Activated B cell treated with CpG ODN at 0.5 μM for 24 hours (primary cell): Measurements from ENCODE around the gene ETFBKMT. TPM values are rescaled to one million over a fixed set of nuclear protein-coding genes. Genes with fewer than 3 reads are reported as not detected.
A peak's percentile ranks its signal among the peaks of the same experiment; 100 is the strongest.
"Not testable (repeated sequence)": the region's sequence is repeated elsewhere in the genome, so short reads cannot be mapped to it uniquely, and the experiment has no call there.

Experiments
- ATAC-seq: fragments of 200-7000 bp; cut with Tn5 transposase; one replicate; pipeline ENCODE4 v1.10.0; 2021; ENCODE audit warnings: low read depth, mild to moderate bottlenecking, moderate library complexity
- CTCF ChIA-PET: fragments of 350-600 bp; sonication (Branson Sonifier 250); formaldehyde crosslinking; loops from one replicate; lab custom pipeline; 2021; ENCODE audit warnings: antibody characterized with exemption; lab: Charles Lee
- POLR2A ChIA-PET: fragments of 350-600 bp; sonication (Branson Sonifier 250); formaldehyde crosslinking; loops from one replicate; lab custom pipeline; 2021; ENCODE audit warnings: antibody characterized with exemption; lab: Charles Lee
- DNase-seq: peaks from one replicate; pipeline ENCODE4 v3.0.0; 2022
- H3K27ac Mint-ChIP-seq: one replicate; pipeline ENCODE4 v1.8.0; 2020; ENCODE audit warnings: mixed read lengths
- H3K27me3 Mint-ChIP-seq: one replicate; pipeline ENCODE4 v1.8.0; 2021; ENCODE audit warnings: mixed read lengths
- H3K36me3 Mint-ChIP-seq: one replicate; pipeline ENCODE4 v1.8.0; 2021; ENCODE audit warnings: low read depth, mixed read lengths
- H3K4me1 Mint-ChIP-seq: one replicate; pipeline ENCODE4 v1.8.0; 2021; ENCODE audit warnings: mixed read lengths
- H3K4me3 Mint-ChIP-seq: one replicate; pipeline ENCODE4 v1.8.0; 2020; ENCODE audit warnings: mild to moderate bottlenecking, mixed read lengths
- H3K9me3 Mint-ChIP-seq: one replicate; pipeline ENCODE4 v1.8.0; 2020; ENCODE audit warnings: mixed read lengths
- CTCF ChIP-seq: fragments of 200-600 bp; IDR thresholded peaks from one replicate; pipeline ENCODE4 v1.8.0; 2022; ENCODE audit warnings: antibody characterized with exemption, mild to moderate bottlenecking
- intact Hi-C: fragments of 100-400 bp; cut with micrococcal nuclease; formaldehyde crosslinking; loops from one replicate; pipeline ENCODE4 v1.15.1; 2024
- total RNA-seq: library from RNA; stranded (reverse); gene quantifications from 2 replicates; pipeline ENCODE4 v1.2.3, GENCODE V29; 2022

The ETFBKMT gene
- total RNA-seq, 1 donor from 2014 or later: 2.0 TPM

- ATAC-seq (no peak), DNase-seq (no peak)
- H3K36me3 Mint-ChIP-seq: peaks cover 55% of the 10 kb centered on the region
Measured at GRCh38 chr12:31685801-31686200, 26.3 kb downstream of the ETFBKMT start.

GRCh38 chr12:31687101-31687527 lies 27.6 kb downstream of the ETFBKMT start:
- Mint-ChIP-seq H3K36me3 (peaks cover 60% of the 10 kb centered on the region), H3K4me3 (peak overlapping the region; percentile 78), H3K4me1 (peaks cover 44% of the 10 kb centered on the region), H3K9me3 (peaks cover 7% of the 10 kb centered on the region), H3K27ac (peak overlapping the region; percentile 98), H3K27me3 (no peaks in the 10 kb centered on the region)
- no peak for TF ChIP-seq CTCF
- intact Hi-C loops: loop anchor here (1.0 to 10.0 kb wide), 10 partner anchors 28 to 448 kb away; partner anchors contain the start of gene RESF1
- ChIA-PET POLR2A (interaction anchor here (0.5 to 4.7 kb wide), 27 partner anchors 25 to 586 kb away, joined by 3 to 52 read pairs (median 5); partner anchors contain the start of genes AMN1, BICD1, ETFBKMT and RESF1), CTCF (interaction anchor here (0.9 to 1.6 kb wide), 6 partner anchors 40 to 625 kb away, joined by 3 to 4 read pairs (median 3); partner anchors contain the start of gene RESF1)
- DNase-seq (peak; percentile 34), ATAC-seq (peak; percentile 81)

More at GRCh38 chr12:31685801-31686200, 26.3 kb downstream of the ETFBKMT start:
- Mint-ChIP-seq H3K4me3 (no peak overlapping the region), H3K27ac (peak overlapping the region; percentile 98), H3K4me1 (peaks cover 49% of the 10 kb centered on the region), H3K27me3 (no peaks in the 10 kb centered on the region), H3K9me3 (peaks cover 7% of the 10 kb centered on the region)
- ChIA-PET CTCF (no interaction called here), POLR2A (interaction anchor here (0.6 to 4.7 kb wide), 10 partner anchors 19 to 274 kb away, joined by 3 to 52 read pairs (median 10); partner anchors contain the start of genes AMN1, ETFBKMT and RESF1)
- no peak for TF ChIP-seq CTCF
- intact Hi-C loops: loop anchor here (5.0 to 10.0 kb wide), 3 partner anchors 82 to 449 kb away; no protein-coding TSS in a partner anchor

- H3K36me3 Mint-ChIP-seq: peaks cover 50% of the 10 kb centered on the region
- CTCF ChIA-PET, ATAC-seq, H3K27ac Mint-ChIP-seq, H3K4me3 Mint-ChIP-seq, DNase-seq, H3K9me3 Mint-ChIP-seq, H3K27me3 Mint-ChIP-seq: not testable (repeated sequence)
- intact Hi-C loops: loop anchor here (1.0 to 10.0 kb wide), 4 partner anchors 7 to 445 kb away; no protein-coding TSS in a partner anchor
- POLR2A ChIA-PET: interaction anchor here (3.7 kb wide), 1 partner anchor 270 kb away, joined by 40 read pairs; the partner anchor contains the start of gene RESF1
- peaks cover 29% of the 10 kb centered on the region for H3K4me1 Mint-ChIP-seq
Measured at GRCh38 chr12:31689921-31690320, 30.4 kb downstream of the ETFBKMT start.

- no peaks in the 10 kb centered on the region for H3K27me3 Mint-ChIP-seq
- no peak for ATAC-seq
- intact Hi-C loops: no loop called here
- no peak overlapping the region for H3K4me3 Mint-ChIP-seq
- H3K27ac Mint-ChIP-seq: no peak overlapping the region
- peaks cover 9% of the 10 kb centered on the region for H3K4me1 Mint-ChIP-seq
- no peak for DNase-seq
- CTCF ChIA-PET: no interaction called here
- peaks cover 56% of the 10 kb centered on the region for H3K36me3 Mint-ChIP-seq
- POLR2A ChIA-PET: interaction anchor here (0.6 to 1.2 kb wide), 5 partner anchors 13 to 310 kb away, joined by 3 to 8 read pairs (median 4); partner anchors contain the start of gene AMN1
- no peaks in the 10 kb centered on the region for H3K9me3 Mint-ChIP-seq
- TF ChIP-seq CTCF: no peak
Measured at GRCh38 chr12:31702047-31702446, 42.6 kb downstream of the ETFBKMT start.

GRCh38 chr12:31705621-31706020 lies 46.1 kb downstream of the ETFBKMT start:
- DNase-seq (no peak), ATAC-seq (no peak)
- intact Hi-C loops: no loop called here
- H3K4me3 Mint-ChIP-seq: no peak overlapping the region
- peaks cover 9% of the 10 kb centered on the region for H3K9me3 Mint-ChIP-seq
- no peak overlapping the region for H3K27ac Mint-ChIP-seq
- POLR2A ChIA-PET: interaction anchor here (0.5 to 0.7 kb wide), 5 partner anchors 34 to 965 kb away, joined by 3 to 4 read pairs (median 3); no protein-coding TSS in a partner anchor
- no peaks in the 10 kb centered on the region for H3K27me3 Mint-ChIP-seq
- CTCF ChIA-PET: no interaction called here
- H3K4me1 Mint-ChIP-seq: peaks cover 18% of the 10 kb centered on the region
- no peak for TF ChIP-seq CTCF
- peaks cover 53% of the 10 kb centered on the region for H3K36me3 Mint-ChIP-seq

GRCh38 chr12:31708118-31708517 lies 48.6 kb downstream of the ETFBKMT start:
- intact Hi-C loops, H3K27ac Mint-ChIP-seq, DNase-seq, H3K4me3 Mint-ChIP-seq, H3K9me3 Mint-ChIP-seq, POLR2A ChIA-PET, CTCF ChIA-PET, H3K27me3 Mint-ChIP-seq, ATAC-seq: not testable (repeated sequence)
- H3K36me3 Mint-ChIP-seq: peaks cover 50% of the 10 kb centered on the region
- H3K4me1 Mint-ChIP-seq: peaks cover 21% of the 10 kb centered on the region
